GM18505 (cell line): ENCODE data around the gene CRMP1.

Experiments
- ATAC-seq: cut with Tn5 transposase; IDR thresholded peaks from one replicate; pipeline ENCODE4 v1.9.1; 2021; ENCODE audit not compliant: unreplicated experiment
- POLR2A ChIP-seq: IDR thresholded peaks from 4 replicates; pipeline ENCODE4 v1.6.1; 2011; ENCODE audit warnings: borderline replicate concordance; ENCODE audit not compliant: insufficient read depth, insufficient read length; ENCODE audit errors: extremely low read depth

Gene CRMP1

GRCh38 chr4:5789141-5789540 is 103.7 kb downstream of the CRMP1 start:
- no peak for TF ChIP-seq POLR2A
- ATAC-seq, result no peak

- ATAC-seq, result no peak
- no peak for TF ChIP-seq POLR2A
Measured at GRCh38 chr4:5788144-5788543, 104.7 kb downstream of the CRMP1 start.

GRCh38 chr4:5787311-5787710 is 105.6 kb downstream of the CRMP1 start:
- TF ChIP-seq POLR2A, result no peak
- ATAC-seq, result no peak

- TF ChIP-seq POLR2A, result no peak
- no peak for ATAC-seq
Measured at GRCh38 chr4:5785806-5786680, 106.8 kb downstream of the CRMP1 start.

GRCh38 chr4:5784960-5785611 is 107.8 kb downstream of the CRMP1 start:
- ATAC-seq, result no peak
- TF ChIP-seq POLR2A, result no peak

GRCh38 chr4:5784021-5784420 is 108.9 kb downstream of the CRMP1 start:
- no peak for ATAC-seq
- no peak for TF ChIP-seq POLR2A

GRCh38 chr4:5783486-5783885 is 109.4 kb downstream of the CRMP1 start:
- TF ChIP-seq POLR2A, result no peak
- no peak for ATAC-seq

GRCh38 chr4:5782829-5783476 is 109.9 kb downstream of the CRMP1 start:
- TF ChIP-seq POLR2A, result no peak
- ATAC-seq, result no peak

- ATAC-seq, result no peak
- no peak for TF ChIP-seq POLR2A
Measured at GRCh38 chr4:5781691-5782090, 111.2 kb downstream of the CRMP1 start.

- no peak for TF ChIP-seq POLR2A
- no peak for ATAC-seq
Measured at GRCh38 chr4:5780831-5781480, 111.9 kb downstream of the CRMP1 start.

- no peak for TF ChIP-seq POLR2A
- ATAC-seq, result no peak
Measured at GRCh38 chr4:5776510-5776909, 116.4 kb downstream of the CRMP1 start.

GRCh38 chr4:5774416-5775036 is 118.4 kb downstream of the CRMP1 start:
- TF ChIP-seq POLR2A, result no peak
- no peak for ATAC-seq

GRCh38 chr4:5773271-5773555 is 119.7 kb downstream of the CRMP1 start:
- ATAC-seq, result no peak
- TF ChIP-seq POLR2A, result no peak
